ENCODE results near the gene FRMD4A.

DNA sequence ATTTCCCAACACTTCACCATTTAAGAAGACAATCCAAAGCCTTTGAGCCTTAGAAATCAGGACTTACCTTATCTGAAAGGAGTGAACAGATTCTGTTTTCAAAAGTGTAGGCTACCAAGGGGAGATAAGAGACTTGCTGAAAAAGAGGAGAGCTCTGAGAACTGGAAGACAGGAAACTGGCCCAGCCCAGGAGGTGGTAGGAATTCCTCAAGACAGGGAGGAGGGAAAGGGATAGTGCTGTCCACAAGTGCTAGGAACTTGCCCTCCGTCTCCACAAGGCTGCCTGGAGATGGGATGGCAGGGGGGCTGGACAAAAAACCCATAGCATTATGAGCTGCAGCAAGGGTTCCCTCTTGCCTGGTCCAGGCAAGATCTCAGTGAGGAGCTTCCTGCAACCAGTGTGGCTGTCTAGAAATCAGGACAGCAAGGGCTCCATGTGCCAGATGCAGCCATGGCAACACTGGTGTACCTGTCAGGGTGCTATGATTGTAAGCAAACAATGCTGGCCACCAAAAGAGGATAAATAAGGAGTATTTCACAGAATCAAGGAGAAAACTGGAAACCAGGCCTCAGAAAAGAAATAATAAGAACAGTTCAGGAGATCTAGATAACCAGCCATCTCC is 22.7 kb upstream of the FRMD4A start:
- TF ChIP-seq, protein P1, sequence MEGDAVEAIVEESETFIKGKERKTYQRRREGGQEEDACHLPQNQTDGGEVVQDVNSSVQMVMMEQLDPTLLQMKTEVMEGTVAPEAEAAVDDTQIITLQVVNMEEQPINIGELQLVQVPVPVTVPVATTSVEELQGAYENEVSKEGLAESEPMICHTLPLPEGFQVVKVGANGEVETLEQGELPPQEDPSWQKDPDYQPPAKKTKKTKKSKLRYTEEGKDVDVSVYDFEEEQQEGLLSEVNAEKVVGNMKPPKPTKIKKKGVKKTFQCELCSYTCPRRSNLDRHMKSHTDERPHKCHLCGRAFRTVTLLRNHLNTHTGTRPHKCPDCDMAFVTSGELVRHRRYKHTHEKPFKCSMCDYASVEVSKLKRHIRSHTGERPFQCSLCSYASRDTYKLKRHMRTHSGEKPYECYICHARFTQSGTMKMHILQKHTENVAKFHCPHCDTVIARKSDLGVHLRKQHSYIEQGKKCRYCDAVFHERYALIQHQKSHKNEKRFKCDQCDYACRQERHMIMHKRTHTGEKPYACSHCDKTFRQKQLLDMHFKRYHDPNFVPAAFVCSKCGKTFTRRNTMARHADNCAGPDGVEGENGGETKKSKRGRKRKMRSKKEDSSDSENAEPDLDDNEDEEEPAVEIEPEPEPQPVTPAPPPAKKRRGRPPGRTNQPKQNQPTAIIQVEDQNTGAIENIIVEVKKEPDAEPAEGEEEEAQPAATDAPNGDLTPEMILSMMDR (IDR thresholded peaks at IDR 0.05; ENCODE audit: borderline replicate concordance, extremely low read depth, low read length, poor library complexity, severe bottlenecking) = no peak
- TF ChIP-seq EZH2 (IDR thresholded peaks at IDR 0.05; ENCODE audit: borderline replicate concordance, low read depth, low read length, severe bottlenecking) = no peak
